G401 (cell line): ENCODE data around the gene ATG2B. TPM values are rescaled to one million over a fixed set of nuclear protein-coding genes. Genes with fewer than 3 reads are reported as not detected.
A peak's percentile ranks its signal among the peaks of the same experiment; 100 is the strongest.

Experiments
- DNase-seq: peaks from one replicate; pipeline ENCODE4 v3.0.0-alpha.2; 2015; ENCODE audit warnings: low spot score
- in situ Hi-C: cut with HindIII; loops from 2 replicates; pipeline ENCODE4 v1.10.0; 2016; ENCODE audit warnings: low sequenced_read_pairs, mixed read lengths
- total RNA-seq: library from RNA; depleted of rRNA; stranded (reverse); fragments of >200 nt; shearing (Covaris generic); gene quantifications from 2 replicates; pipeline ENCODE4 v1.2.3, GENCODE V29; 2014

Gene ATG2B
- total RNA-seq, 1 experiment from 2014 or later, result 5.5 TPM

- in situ Hi-C loops, result no loop called here
- no peak for DNase-seq
Measured at GRCh38 chr14:96338551-96338950, 24.6 kb downstream of the ATG2B start.

- in situ Hi-C loops, result no loop called here
- no peak for DNase-seq
Measured at GRCh38 chr14:96324219-96324618, 38.9 kb downstream of the ATG2B start.

GRCh38 chr14:96320605-96321004 lies 42.5 kb downstream of the ATG2B start:
- in situ Hi-C loops, result no loop called here

GRCh38 chr14:96318836-96319235 lies 44.3 kb downstream of the ATG2B start:
- in situ Hi-C loops, result no loop called here
- DNase-seq, result no peak

More at GRCh38 chr14:96320605-96321004, 42.5 kb downstream of the ATG2B start:
- no peak for DNase-seq

- in situ Hi-C loops, result no loop called here
Measured at GRCh38 chr14:96316087-96316486, 47.1 kb downstream of the ATG2B start.

GRCh38 chr14:96310906-96311305 lies 52.2 kb downstream of the ATG2B start:
- in situ Hi-C loops, result no loop called here
- DNase-seq, result no peak

More at GRCh38 chr14:96316087-96316486, 47.1 kb downstream of the ATG2B start:
- no peak for DNase-seq

GRCh38 chr14:96309896-96310330 lies 53.2 kb downstream of the ATG2B start:
- in situ Hi-C loops, result no loop called here
- no peak for DNase-seq

- in situ Hi-C loops, result no loop called here
- no peak for DNase-seq
Measured at GRCh38 chr14:96309133-96309895, 53.8 kb downstream of the ATG2B start.

- no peak for DNase-seq
- in situ Hi-C loops, result no loop called here
Measured at GRCh38 chr14:96307434-96307833, 55.7 kb downstream of the ATG2B start.

GRCh38 chr14:96304956-96305355 lies 58.2 kb downstream of the ATG2B start:
- in situ Hi-C loops, result no loop called here
- DNase-seq, result no peak

- no peak for DNase-seq
- in situ Hi-C loops, result no loop called here
Measured at GRCh38 chr14:96303981-96304380, 59.2 kb downstream of the ATG2B start.

- no peak for DNase-seq
- in situ Hi-C loops, result no loop called here
Measured at GRCh38 chr14:96299441-96299840, 63.7 kb downstream of the ATG2B start.

GRCh38 chr14:96297997-96298515 lies 65.1 kb downstream of the ATG2B start:
- DNase-seq, result no peak
- in situ Hi-C loops, result no loop called here

- peak; percentile 23 for DNase-seq
- in situ Hi-C loops, result no loop called here
Measured at GRCh38 chr14:96297000-96297399, 66.1 kb downstream of the ATG2B start.

GRCh38 chr14:96294246-96294645 lies 68.9 kb downstream of the ATG2B start:
- DNase-seq, result no peak
- in situ Hi-C loops, result no loop called here

- DNase-seq, result no peak
- in situ Hi-C loops, result no loop called here
Measured at GRCh38 chr14:96287856-96288255, 75.3 kb downstream of the ATG2B start.

GRCh38 chr14:96286251-96286650 lies 76.9 kb downstream of the ATG2B start:
- no peak for DNase-seq
- in situ Hi-C loops, result no loop called here

- no peak for DNase-seq
- in situ Hi-C loops, result no loop called here
Measured at GRCh38 chr14:96285667-96286066, 77.5 kb downstream of the ATG2B start.

GRCh38 chr14:96284430-96284829 lies 78.7 kb downstream of the ATG2B start:
- in situ Hi-C loops, result no loop called here
- DNase-seq, result no peak

GRCh38 chr14:96284008-96284407 lies 79.1 kb downstream of the ATG2B start:
- no peak for DNase-seq
- in situ Hi-C loops, result no loop called here

- in situ Hi-C loops, result no loop called here
- peak; percentile 75 for DNase-seq
Measured at GRCh38 chr14:96281486-96281885, 81.7 kb downstream of the ATG2B start.
